K562 (cell line): Measurements from ENCODE around the gene CFAP157. TPM values are rescaled to one million over a fixed set of nuclear protein-coding genes. Genes with fewer than 3 reads are reported as not detected.

Experiments used
- ATAC-seq: fragments of 200-7000 bp; cut with Tn5 transposase; 3 replicates; pipeline ENCODE4 v1.9.1; 2020; ENCODE audit warnings: moderate library complexity
- BruUV-seq: library from RNA; stranded (reverse); fragments of 400-500 nt; replicated peaks from 2 replicates; lab custom pipeline; 2021; lab: Mats Ljungman, UMichigan
- CTCF ChIA-PET: fragments of 300-600 bp; formaldehyde crosslinking; extraction: SDS; loops from one replicate; lab custom pipeline; 2021; ENCODE audit warnings: low intra/inter-chr PET ratio; lab: Yijun Ruan, JAX
- POLR2A ChIA-PET: fragments of 300-600, 350-650 bp; sonication (Branson Sonifier 250); formaldehyde crosslinking; extraction: SDS; loops from one replicate; lab custom pipeline; 2021; ENCODE audit warnings: antibody characterized with exemption, inconsistent platforms; lab: Yijun Ruan, JAX
- DNase-seq, 4 experiments: peaks; one replicate each; pipeline versions ENCODE4 v3.0.0 to v3.0.0-alpha.2; 2011 to 2018; ENCODE audit warnings: low spot score in 3 of 4, mixed read lengths in 3 of 4; ENCODE audit errors: extremely low read depth in 1 of 4
- FAIRE-seq: peaks from 2 replicates; lab custom pipeline; 2011; peaks lifted over from hg19 to GRCh38; lab: Jason Lieb, UNC
- H2AFZ ChIP-seq: 2 replicates; pipeline ENCODE4 v1.6.0; 2011; ENCODE audit warnings: low read depth, low read length, control low read depth, inconsistent platforms
- H3K27ac ChIP-seq: fragments of 200-600 bp; 3 replicates; pipeline ENCODE4 v1.8.0; 2011; ENCODE audit warnings: low read depth, mild to moderate bottlenecking, control low read depth, inconsistent platforms, low read length, moderate library complexity, mixed read lengths; ENCODE audit errors: extremely low read depth
- H3K27me3 ChIP-seq, 2 experiments: fragments of 300-600 bp in 1 of 2; 2 replicates in 1 of 2; 3 replicates in 1 of 2; pipeline versions ENCODE4 v1.6.0 to v1.8.0; 2011; ENCODE audit warnings: inconsistent platforms in 2 of 2, low read length in 2 of 2, mild to moderate bottlenecking in 1 of 2, mixed read lengths in 1 of 2, moderate library complexity in 1 of 2; ENCODE audit not compliant: control insufficient read depth in 2 of 2, insufficient read depth in 2 of 2
- H3K36me3 ChIP-seq: fragments of 300-600 bp; 3 replicates; pipeline ENCODE4 v1.8.0; 2011; ENCODE audit warnings: mild to moderate bottlenecking, low read length, inconsistent platforms; ENCODE audit not compliant: control insufficient read depth, insufficient read depth
- H3K4me1 ChIP-seq, 2 experiments: fragments of 200-600 bp in 1 of 2; replicated peaks in 1 of 2; 2 replicates in 1 of 2; 3 replicates in 1 of 2; pipeline versions ENCODE4 v1.5.1 to v1.8.0; 2011; ENCODE audit warnings: inconsistent platforms in 2 of 2, low read length in 2 of 2, mild to moderate bottlenecking in 1 of 2, mixed read lengths in 1 of 2, moderate library complexity in 1 of 2; ENCODE audit not compliant: control insufficient read depth in 2 of 2, insufficient read depth in 2 of 2
- H3K4me2 ChIP-seq: 2 replicates; pipeline ENCODE4 v1.6.1; 2011; ENCODE audit warnings: low read length, control low read depth, inconsistent platforms, mixed read lengths; ENCODE audit not compliant: insufficient read depth
- H3K4me3 ChIP-seq: fragments of 200-600 bp; sonication (generic), shearing (Covaris generic); 2 replicates; pipeline ENCODE4 v1.5.1; 2016; ENCODE audit warnings: control low read depth, inconsistent platforms
- H3K79me2 ChIP-seq: fragments of 200-600 bp; 3 replicates; pipeline ENCODE4 v1.8.0; 2011; ENCODE audit warnings: low read length, inconsistent platforms; ENCODE audit not compliant: control insufficient read depth, insufficient read depth
- H3K9ac ChIP-seq, 2 experiments: 2 replicates each; pipeline versions ENCODE4 v1.6.0 to v1.6.1; 2011; ENCODE audit warnings: low read depth in 2 of 2, low read length in 2 of 2, control low read depth in 1 of 2, inconsistent platforms in 1 of 2, mild to moderate bottlenecking in 1 of 2, mixed read lengths in 1 of 2; ENCODE audit not compliant: insufficient read depth in 1 of 2
- H3K9me1 ChIP-seq: one replicate; pipeline ENCODE4 v1.6.0; 2011; ENCODE audit warnings: inconsistent platforms, mild to moderate bottlenecking, low read length, moderate library complexity; ENCODE audit not compliant: control insufficient read depth, insufficient read depth
- H3K9me3 ChIP-seq: replicated peaks from 2 replicates; pipeline ENCODE4 v1.5.1; 2011; ENCODE audit warnings: low read depth, low read length, inconsistent platforms; ENCODE audit not compliant: control insufficient read depth, insufficient read depth
- H4K20me1 ChIP-seq: replicated peaks from 2 replicates; pipeline ENCODE4 v1.6.1; 2011; ENCODE audit warnings: low read length, inconsistent platforms, mixed read lengths; ENCODE audit not compliant: control insufficient read depth, insufficient read depth
- CBFA2T3 ChIP-seq: fragments of 450-650 bp; IDR thresholded peaks from 2 replicates; pipeline ENCODE4 v1.6.1; 2017
- CLOCK ChIP-seq: fragments of 250-450 bp; sonication (Bioruptor Pico); IDR thresholded peaks from 2 replicates; pipeline ENCODE4 v1.4.0; 2020; ENCODE audit warnings: mild to moderate bottlenecking, moderate library complexity, borderline replicate concordance
- DDX20 ChIP-seq: fragments of 450-650 bp; IDR thresholded peaks from 2 replicates; pipeline ENCODE4 v1.6.1; 2016; ENCODE audit warnings: missing genetic modification characterization, low read depth, mild to moderate bottlenecking, missing compliant biosample characterization, moderate library complexity
- EGR1 ChIP-seq: fragments of 450-650 bp; conservative IDR thresholded peaks from 2 replicates; pipeline ENCODE4 v1.6.1; 2017; ENCODE audit warnings: mild to moderate bottlenecking
- MYC ChIP-seq, 2 experiments: fragments of 250-450 bp in 1 of 2; sonication (Bioruptor Pico) in 1 of 2; IDR thresholded peaks; 2 replicates each; pipeline versions ENCODE4 v1.5.1 to v1.6.1; 2012 to 2021; ENCODE audit warnings: low read depth in 2 of 2, borderline replicate concordance in 1 of 2, improper control_type of control experiment in 1 of 2, low read length in 1 of 2, mild to moderate bottlenecking in 1 of 2, moderate library complexity in 1 of 2
- NRF1 ChIP-seq, 2 experiments: fragments of 450-650 bp; IDR thresholded peaks in 1 of 2; conservative IDR thresholded peaks in 1 of 2; 2 replicates each; pipeline ENCODE4 v1.6.1; 2014; ENCODE audit warnings: mild to moderate bottlenecking in 2 of 2
- RFX5 ChIP-seq: IDR thresholded peaks from 2 replicates; pipeline ENCODE4 v1.6.1; 2011; ENCODE audit warnings: low read depth, mild to moderate bottlenecking, improper control_type of control experiment, low read length
- TAL1 ChIP-seq: fragments of 450-650 bp; IDR thresholded peaks from 2 replicates; pipeline ENCODE4 v1.6.1; 2016; ENCODE audit warnings: mild to moderate bottlenecking
- XRCC3 ChIP-seq: fragments of 450-650 bp; IDR thresholded peaks from 2 replicates; pipeline ENCODE4 v1.6.1; 2017; ENCODE audit warnings: mild to moderate bottlenecking, moderate library complexity
- ZNF436 ChIP-seq: fragments of 250-450, 450-650 bp; sonication (Bioruptor Pico); formaldehyde crosslinking; IDR thresholded peaks from 2 replicates; pipeline ENCODE4 v1.7.0; 2020; ENCODE audit warnings: mild to moderate bottlenecking
- WGBS: fragments of 100-300 bp; shearing (Covaris generic); methylation state at CpG from one replicate; pipeline ENCODE4 v1.1.6; 2016; ENCODE audit warnings: low coverage, mixed read lengths; ENCODE audit not compliant: insufficient coverage; ENCODE audit errors: missing lambda C conversion rate; 5-methylcytosine and 5-hydroxymethylcytosine counted together
- in situ Hi-C: fragments of 300-500 bp; cut with MboI; formaldehyde crosslinking; loops from 4 replicates; pipeline ENCODE4 v1.15.0; 2018; ENCODE audit warnings: inconsistent platforms, mixed read lengths
- intact Hi-C: fragments of 100-400 bp; cut with micrococcal nuclease; formaldehyde crosslinking; loops from 2 replicates; pipeline ENCODE4 v1.14.2; 2022
- polyA plus RNA-seq, 8 experiments: library from polyadenylated mRNA; depleted of rRNA in 4 of 8; stranded (reverse) in 5 of 8; unstranded in 3 of 8; fragments of >200 nt; fragmentation: Nextera tagmentation in 2 of 8; fragmentation: Illumina TruSeq in 1 of 8; extraction: Ambion mirVana in 2 of 8; extraction: Trizol in 1 of 8; gene quantifications; 2 replicates each; pipeline versions ENCODE4 v1.2.1 to v1.2.3, GENCODE V29; 2011 to 2014; ENCODE audit warnings: inconsistent platforms in 1 of 8, missing spikeins in 1 of 8
- total RNA-seq, 7 experiments: library from RNA; depleted of rRNA in 6 of 7; stranded (reverse); fragments of >200 nt in 6 of 7; fragmentation: Illumina TruSeq in 2 of 7; extraction: Trizol in 2 of 7; gene quantifications; 2 replicates each; pipeline versions ENCODE4 v1.2.1 to v1.2.3, GENCODE V29; 2011 to 2021; ENCODE audit warnings: low replicate concordance in 1 of 7

Gene CFAP157
- total and polyA plus RNA-seq, 9 of the 15 experiments (the other 6 are each of a cell fraction or from before 2014, with no cell fraction given): 0.03 TPM; not detected in 8

- Histone ChIP-seq H3K9me3 (no peaks in the 10 kb centered on the region), H3K27me3 (peaks cover 3 to 46% of the 10 kb centered on the region in 2 experiments; a peak in 3 of 5 replicates), H3K9me1 (no peaks in the 10 kb centered on the region), H3K9ac (no peak overlapping the region), H3K79me2 (no peaks in the 10 kb centered on the region), H3K4me1 (peaks cover 0 to 22% of the 10 kb centered on the region in 2 experiments; a peak in 2 of 5 replicates), H4K20me1 (peaks cover 23% of the 10 kb centered on the region), H2AFZ (no peak overlapping the region), H3K4me2 (no peak overlapping the region), H3K36me3 (no peaks in the 10 kb centered on the region), H3K4me3 (no peak overlapping the region), H3K27ac (no peak overlapping the region)
- CTCF ChIA-PET: no interaction called here
- no TSS peak for BruUV-seq
- WGBS: 8% methylated on average over 8 of the region's 8 CpGs
- intact Hi-C loops: no loop called here
- FAIRE-seq (no peak), ATAC-seq (no peak), DNase-seq (no peak)
- POLR2A ChIA-PET: interaction anchor here (0.5 to 1.6 kb wide), 2 partner anchors 8 to 1256 kb away, joined by 3 to 6 read pairs; no protein-coding TSS in a partner anchor
- TF ChIP-seq RFX5 (no peak), XRCC3 (no peak), ZNF436 (CRISPR knock-in tag) (no peak), DDX20 (tag) (no peak), CLOCK (CRISPR knock-in tag) (no peak), CBFA2T3 (peak; percentile 18; the same call in 1 of the 2 replicates), TAL1 (no peak), EGR1 (peak; percentile 36; the same call in 1 of the 2 replicates), NRF1 (conservative IDR thresholded peaks at IDR 0.05 in 1 of 2, IDR thresholded peaks at IDR 0.05 in 1 of 2) (no peak), MYC (IDR thresholded peaks at IDR 0.05; ENCODE audit: low read depth, low read length) (no peak), MYC (CRISPR knock-in tag; IDR thresholded peaks at IDR 0.05; ENCODE audit: borderline replicate concordance, low read depth) (no peak)
- in situ Hi-C loops: loop anchor here (25.0 kb wide), 1 partner anchor 609 kb away; the partner anchor contains the start of gene URM1
Observed at GRCh38 chr9:127753148-127753547, 46.4 kb downstream of the CFAP157 start.
